Measurements from ENCODE around the gene KLHDC10. TPM values are rescaled to one million over a fixed set of nuclear protein-coding genes. Genes with fewer than 3 reads are reported as not detected.

Gene KLHDC10
- total and polyA plus RNA-seq, 2 of the 13 experiments (the other 11 are each of a cell fraction or from before 2014, with no cell fraction given): 11.9 to 21.6 TPM

DNA sequence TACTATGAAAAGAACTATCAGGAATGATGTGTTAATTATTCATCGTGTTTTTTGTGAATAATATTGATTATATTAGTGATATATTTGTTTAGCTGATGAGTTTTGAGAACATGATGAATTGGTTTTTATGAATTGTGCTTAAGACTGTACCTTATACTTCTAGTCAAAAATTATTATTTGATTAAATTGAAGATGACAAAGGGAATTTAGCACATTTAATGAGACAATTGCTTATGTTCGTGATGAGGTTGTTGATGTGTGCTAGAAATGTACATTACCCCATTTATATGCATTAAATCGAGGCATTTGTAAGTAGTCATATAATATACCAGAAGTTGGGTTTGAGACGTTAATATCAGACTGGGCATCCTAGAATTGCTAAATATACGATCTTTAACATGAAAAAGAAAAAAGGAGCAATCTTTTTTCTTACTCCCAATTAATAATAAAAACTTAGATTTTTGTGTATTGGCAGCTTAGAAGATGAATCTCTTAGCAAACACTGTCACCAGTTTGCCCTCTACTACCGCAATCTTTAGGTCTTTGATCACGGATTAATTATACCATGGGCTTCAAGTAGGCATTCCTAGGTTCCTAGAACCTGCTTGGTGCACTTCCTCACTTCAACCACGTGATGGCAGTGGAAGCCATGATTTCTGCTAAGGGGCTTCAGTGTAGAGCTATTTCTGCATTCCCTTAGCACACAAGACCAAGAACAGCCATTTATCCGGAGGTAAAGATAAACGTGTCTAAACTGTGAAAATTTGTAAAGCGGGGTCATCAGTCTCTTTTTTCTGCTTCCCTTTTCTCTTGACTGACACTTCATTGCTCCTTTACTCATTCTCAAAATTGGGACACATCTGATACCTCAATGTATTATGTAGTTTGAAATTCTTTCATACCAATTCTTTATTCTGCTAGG lies 1.6 kb downstream of the KLHDC10 start:
- WGBS (ENCODE audit: low lambda C conversion rate): 4% methylated on average over 11 of the region's 11 CpGs
- in situ Hi-C loops (cut with HindIII; ENCODE audit: extremely low pct_ligation_motif_present, low pct_unique_long_range_greater_than_20kb): loop anchor here (10.0 kb wide), 1 partner anchor 653 kb away; no protein-coding TSS in a partner anchor
- peak; percentile 84 for DNase-seq (ENCODE audit: low spot score)
- H3K9me3 ChIP-seq (ENCODE audit: low read length): no peaks in the 10 kb centered on the region
- no peak for FAIRE-seq
- peak overlapping the region; percentile 80 for H3K9ac ChIP-seq (ENCODE audit: insufficient read depth, low read depth, low read length)
- H4K20me1 ChIP-seq (ENCODE audit: insufficient read depth, low read length): no peaks in the 10 kb centered on the region
- H3K27ac ChIP-seq (ENCODE audit: extremely low read length, insufficient read depth, low read length): no peak overlapping the region
- H3K27me3 ChIP-seq (ENCODE audit: control insufficient read depth in 1 of 2, insufficient read depth in 2 of 2, low read length in 2 of 2): no peaks in the 10 kb centered on the region; a peak in 1 of 5 replicates
- peaks cover 54% of the 10 kb centered on the region for H3K79me2 ChIP-seq (ENCODE audit: insufficient read depth, low read length)
- peak overlapping the region; percentile 86 to 94 (median 91); a peak in 5 of 6 replicates for H3K4me3 ChIP-seq (replicated peaks in 1 of 3; ENCODE audit: insufficient read depth in 1 of 3, low read depth in 2 of 3, low read length in 3 of 3)
- H2AFZ ChIP-seq (ENCODE audit: low read length): no peak overlapping the region
- no peaks in the 10 kb centered on the region for H3K36me3 ChIP-seq (replicated peaks in 1 of 2; ENCODE audit: control insufficient read depth in 1 of 2, insufficient read depth in 2 of 2, low read length in 2 of 2)
- intact Hi-C loops (cut with micrococcal nuclease; ENCODE audit: unreplicated experiment): loop anchor here (1.0 to 10.0 kb wide), 4 partner anchors 80 to 760 kb away; partner anchors contain the start of genes SSMEM1 and TMEM209
- peak overlapping the region; percentile 68 for H3K4me2 ChIP-seq (ENCODE audit: low read depth, low read length)
- POLR2A ChIA-PET: interaction anchor here (4.3 kb wide), 1 partner anchor 133 kb away, joined by 28 read pairs; the partner anchor contains the start of gene TMEM209
- CTCF ChIA-PET (ENCODE audit: low intra/inter-chr PET ratio, low total read pairs): interaction anchor here (0.8 to 1.6 kb wide), 3 partner anchors 12 to 686 kb away, joined by 4 to 7 read pairs (median 4); no protein-coding TSS in a partner anchor
- BruUV-seq (replicated peaks): TSS peak; percentile 46
- peak; percentile 33 for ATAC-seq
- H3K4me1 ChIP-seq (ENCODE audit: insufficient read depth, low read length): peaks cover 43% of the 10 kb centered on the region
- TF ChIP-seq, protein P1, sequence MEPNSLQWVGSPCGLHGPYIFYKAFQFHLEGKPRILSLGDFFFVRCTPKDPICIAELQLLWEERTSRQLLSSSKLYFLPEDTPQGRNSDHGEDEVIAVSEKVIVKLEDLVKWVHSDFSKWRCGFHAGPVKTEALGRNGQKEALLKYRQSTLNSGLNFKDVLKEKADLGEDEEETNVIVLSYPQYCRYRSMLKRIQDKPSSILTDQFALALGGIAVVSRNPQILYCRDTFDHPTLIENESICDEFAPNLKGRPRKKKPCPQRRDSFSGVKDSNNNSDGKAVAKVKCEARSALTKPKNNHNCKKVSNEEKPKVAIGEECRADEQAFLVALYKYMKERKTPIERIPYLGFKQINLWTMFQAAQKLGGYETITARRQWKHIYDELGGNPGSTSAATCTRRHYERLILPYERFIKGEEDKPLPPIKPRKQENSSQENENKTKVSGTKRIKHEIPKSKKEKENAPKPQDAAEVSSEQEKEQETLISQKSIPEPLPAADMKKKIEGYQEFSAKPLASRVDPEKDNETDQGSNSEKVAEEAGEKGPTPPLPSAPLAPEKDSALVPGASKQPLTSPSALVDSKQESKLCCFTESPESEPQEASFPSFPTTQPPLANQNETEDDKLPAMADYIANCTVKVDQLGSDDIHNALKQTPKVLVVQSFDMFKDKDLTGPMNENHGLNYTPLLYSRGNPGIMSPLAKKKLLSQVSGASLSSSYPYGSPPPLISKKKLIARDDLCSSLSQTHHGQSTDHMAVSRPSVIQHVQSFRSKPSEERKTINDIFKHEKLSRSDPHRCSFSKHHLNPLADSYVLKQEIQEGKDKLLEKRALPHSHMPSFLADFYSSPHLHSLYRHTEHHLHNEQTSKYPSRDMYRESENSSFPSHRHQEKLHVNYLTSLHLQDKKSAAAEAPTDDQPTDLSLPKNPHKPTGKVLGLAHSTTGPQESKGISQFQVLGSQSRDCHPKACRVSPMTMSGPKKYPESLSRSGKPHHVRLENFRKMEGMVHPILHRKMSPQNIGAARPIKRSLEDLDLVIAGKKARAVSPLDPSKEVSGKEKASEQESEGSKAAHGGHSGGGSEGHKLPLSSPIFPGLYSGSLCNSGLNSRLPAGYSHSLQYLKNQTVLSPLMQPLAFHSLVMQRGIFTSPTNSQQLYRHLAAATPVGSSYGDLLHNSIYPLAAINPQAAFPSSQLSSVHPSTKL (CRISPR knock-in tag; IDR thresholded peaks at IDR 0.05): peak; percentile 23; the same call in 1 of the 2 replicates
- peak; percentile 38; the same call in 1 of the 2 replicates for TF ChIP-seq GATAD1 (CRISPR knock-in tag; IDR thresholded peaks at IDR 0.05)
- TF ChIP-seq ZNF761 (CRISPR knock-in tag; conservative IDR thresholded peaks at IDR 0.05): no peak
- TF ChIP-seq SIN3B (IDR thresholded peaks at IDR 0.05; ENCODE audit: low read length): 0 out of 2 replicates have a peak, but pooled peaks have one; percentile 41
- no peak for TF ChIP-seq ZNF577 (CRISPR knock-in tag; IDR thresholded peaks at IDR 0.05; ENCODE audit: borderline replicate concordance, low read depth)
- no peak for TF ChIP-seq ZNF33A (CRISPR knock-in tag; IDR thresholded peaks at IDR 0.05; ENCODE audit: borderline replicate concordance)
- TF ChIP-seq MIXL1 (CRISPR knock-in tag; IDR thresholded peaks at IDR 0.05): 0 out of 2 replicates have a peak, but pooled peaks have one; percentile 42
- TF ChIP-seq, protein P2, sequence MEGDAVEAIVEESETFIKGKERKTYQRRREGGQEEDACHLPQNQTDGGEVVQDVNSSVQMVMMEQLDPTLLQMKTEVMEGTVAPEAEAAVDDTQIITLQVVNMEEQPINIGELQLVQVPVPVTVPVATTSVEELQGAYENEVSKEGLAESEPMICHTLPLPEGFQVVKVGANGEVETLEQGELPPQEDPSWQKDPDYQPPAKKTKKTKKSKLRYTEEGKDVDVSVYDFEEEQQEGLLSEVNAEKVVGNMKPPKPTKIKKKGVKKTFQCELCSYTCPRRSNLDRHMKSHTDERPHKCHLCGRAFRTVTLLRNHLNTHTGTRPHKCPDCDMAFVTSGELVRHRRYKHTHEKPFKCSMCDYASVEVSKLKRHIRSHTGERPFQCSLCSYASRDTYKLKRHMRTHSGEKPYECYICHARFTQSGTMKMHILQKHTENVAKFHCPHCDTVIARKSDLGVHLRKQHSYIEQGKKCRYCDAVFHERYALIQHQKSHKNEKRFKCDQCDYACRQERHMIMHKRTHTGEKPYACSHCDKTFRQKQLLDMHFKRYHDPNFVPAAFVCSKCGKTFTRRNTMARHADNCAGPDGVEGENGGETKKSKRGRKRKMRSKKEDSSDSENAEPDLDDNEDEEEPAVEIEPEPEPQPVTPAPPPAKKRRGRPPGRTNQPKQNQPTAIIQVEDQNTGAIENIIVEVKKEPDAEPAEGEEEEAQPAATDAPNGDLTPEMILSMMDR (CRISPR knock-in tag; IDR thresholded peaks at IDR 0.05): peak; percentile 92
- TF ChIP-seq TEAD3 (CRISPR knock-in tag; optimal IDR thresholded peaks at IDR 0.05; ENCODE audit: borderline replicate concordance): peak; percentile 62
- no peak for TF ChIP-seq ARNTL (CRISPR knock-in tag; IDR thresholded peaks at IDR 0.05)
- TF ChIP-seq KLF16 (CRISPR knock-in tag; IDR thresholded peaks at IDR 0.05): 0 out of 4 replicates have a peak, but pooled peaks of 1 of the 2 experiments have one; percentile 39
- TF ChIP-seq SMC3 (IDR thresholded peaks at IDR 0.05; ENCODE audit: low read length): peak; percentile 89
- 0 out of 2 replicates have a peak, but pooled peaks have one; percentile 34 for TF ChIP-seq BRCA1 (CRISPR knock-in tag; IDR thresholded peaks at IDR 0.05)
- TF ChIP-seq, protein P3, sequence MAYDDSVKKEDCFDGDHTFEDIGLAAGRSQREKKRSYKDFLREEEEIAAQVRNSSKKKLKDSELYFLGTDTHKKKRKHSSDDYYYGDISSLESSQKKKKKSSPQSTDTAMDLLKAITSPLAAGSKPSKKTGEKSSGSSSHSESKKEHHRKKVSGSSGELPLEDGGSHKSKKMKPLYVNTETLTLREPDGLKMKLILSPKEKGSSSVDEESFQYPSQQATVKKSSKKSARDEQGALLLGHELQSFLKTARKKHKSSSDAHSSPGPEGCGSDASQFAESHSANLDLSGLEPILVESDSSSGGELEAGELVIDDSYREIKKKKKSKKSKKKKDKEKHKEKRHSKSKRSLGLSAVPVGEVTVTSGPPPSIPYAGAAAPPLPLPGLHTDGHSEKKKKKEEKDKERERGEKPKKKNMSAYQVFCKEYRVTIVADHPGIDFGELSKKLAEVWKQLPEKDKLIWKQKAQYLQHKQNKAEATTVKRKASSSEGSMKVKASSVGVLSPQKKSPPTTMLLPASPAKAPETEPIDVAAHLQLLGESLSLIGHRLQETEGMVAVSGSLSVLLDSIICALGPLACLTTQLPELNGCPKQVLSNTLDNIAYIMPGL (CRISPR knock-in tag; IDR thresholded peaks at IDR 0.05; ENCODE audit: borderline replicate concordance in 1 of 2, low read depth in 1 of 2): peak in 1 of 2 experiments; percentile 68; a peak in 1 of 4 replicates
- peak; percentile 39; the same call in 1 of the 2 replicates for TF ChIP-seq SAP130 (CRISPR knock-in tag; IDR thresholded peaks at IDR 0.05; ENCODE audit: low read depth)
